Measurements from ENCODE around the gene SLC41A3. TPM values are rescaled to one million over a fixed set of nuclear protein-coding genes. Genes with fewer than 3 reads are reported as not detected.
A peak's percentile ranks its signal among the peaks of the same experiment; 100 is the strongest.

The SLC41A3 gene
- total RNA-seq (2022) (38.0 and 41.3 TPM in 2 replicates), Bru-seq, nascent RNA (percentile 52 among the genes with signal in this experiment), BruChase-seq, experiment 1, labeled RNA remaining after a 2-hour chase (percentile 44 among the genes with signal in this experiment), BruChase-seq, experiment 2, labeled RNA remaining after a 6-hour chase (percentile 50 among the genes with signal in this experiment)
- long read RNA-seq, transcript SLC41A3-203 (11 exons, 2,169 nt): major isoform, 8 of 35 reads
- long read RNA-seq, partial matches to known transcripts: 11 of 35 reads
- long read RNA-seq, other reads (novel, unspliced or antisense): 14 of 35 reads

DNA sequence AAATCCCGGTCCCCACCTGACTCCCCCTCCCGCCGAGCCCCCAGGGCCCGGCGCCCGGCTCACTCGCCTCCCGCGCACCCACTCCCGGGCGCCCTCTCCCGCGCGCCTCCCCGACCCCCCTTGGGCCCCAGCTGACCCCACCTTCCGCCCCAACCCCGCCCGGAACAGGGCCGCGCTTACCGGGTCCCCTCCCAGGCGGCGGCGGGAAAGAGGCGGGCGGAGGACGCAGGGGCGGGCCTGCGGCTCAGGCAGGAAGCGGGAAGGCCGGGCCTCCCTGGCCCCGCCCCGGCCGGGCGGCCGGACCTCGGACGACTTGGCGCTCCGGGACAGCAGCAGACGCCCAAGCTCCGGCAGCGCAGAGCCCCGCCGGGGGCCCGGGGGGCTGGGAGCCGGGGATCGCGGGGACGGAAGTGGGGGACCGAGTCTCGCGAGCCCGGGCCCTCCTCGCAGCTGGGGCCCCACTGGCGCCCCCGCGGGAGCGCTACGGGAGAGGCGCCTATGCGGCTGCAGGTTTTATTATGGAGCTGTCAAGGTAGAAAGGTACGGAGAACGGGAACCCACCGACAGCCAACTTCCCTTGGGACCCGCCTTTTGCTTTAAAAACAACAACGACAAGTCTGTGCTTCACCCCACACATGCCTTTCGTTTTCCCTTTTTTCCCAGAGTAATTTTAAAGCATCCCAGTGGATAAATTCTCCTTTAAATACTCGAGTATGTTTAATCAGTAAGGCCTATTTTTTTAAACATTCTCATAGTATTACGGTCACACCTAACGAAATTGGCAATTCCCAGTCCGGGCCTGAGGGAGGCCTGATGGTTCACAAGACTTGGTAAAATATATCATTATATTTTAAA is at the start of gene SLC41A3:
SLC41A3 (minus strand) TSS at position 212 of the 855 bp plus-strand sequence. CDS start 15,905 bp downstream, outside the sequence.
- Mint-ChIP-seq H3K27me3 (ENCODE audit: insufficient read depth, unreplicated experiment) (no peaks in the 10 kb centered on the region), H3K27ac (ENCODE audit: unreplicated experiment) (peak within 1 kb of the TSS; percentile 85), H3K4me3 (ENCODE audit: unreplicated experiment) (peak within 1 kb of the TSS; percentile 81), H3K4me1 (ENCODE audit: low read depth, unreplicated experiment) (peaks cover 15% of the 10 kb centered on the region), H3K9me3 (ENCODE audit: unreplicated experiment) (no peaks in the 10 kb centered on the region), H3K36me3 (ENCODE audit: insufficient read depth, unreplicated experiment) (no peaks in the 10 kb centered on the region)
- ChIA-PET POLR2A (interaction anchor here (0.6 to 1.0 kb wide), 3 partner anchors 24 to 314 kb away, joined by 3 to 17 read pairs (median 7); no protein-coding TSS in a partner anchor), CTCF (interaction anchor here (0.6 to 0.9 kb wide), 4 partner anchors 64 to 427 kb away, joined by 3 to 4 read pairs (median 4); no protein-coding TSS in a partner anchor)
- peaks cover 7% of the 10 kb centered on the region; the same call in 1 of the 2 replicates for H3K4me1 ChIP-seq
- BruUV-seq (replicated peaks): no TSS peak
- no peaks in the 10 kb centered on the region for H3K27me3 ChIP-seq (replicated peaks; ENCODE audit: control insufficient read depth, insufficient read depth, low read length)
- no peaks in the 10 kb centered on the region for H3K36me3 ChIP-seq (ENCODE audit: control insufficient read depth, insufficient read depth, low read length)
- DNase-seq: peak; percentile 91 to 94
- intact Hi-C loops (cut with micrococcal nuclease; ENCODE audit: unreplicated experiment): loop anchor here (1.0 to 10.0 kb wide), 2 partner anchors 94 to 169 kb away; no protein-coding TSS in a partner anchor
- H3K9me3 ChIP-seq: peaks cover 23% of the 10 kb centered on the region
- TF ChIP-seq CTCF (IDR thresholded peaks at IDR 0.05; ENCODE audit: insufficient read depth in 1 of 2, low read depth in 1 of 2, low read length in 1 of 2, severe bottlenecking in 1 of 2, unreplicated experiment in 1 of 2): peak; percentile 26 to 53
- H3K4me3 ChIP-seq (ENCODE audit: low read depth, low read length): peak within 1 kb of the TSS; percentile 73

GRCh38 chr3:126133606-126134005 is 49.7 kb upstream of the SLC41A3 start:
- Mint-ChIP-seq H3K27ac (ENCODE audit: unreplicated experiment) (no peak overlapping the region), H3K27me3 (ENCODE audit: insufficient read depth, unreplicated experiment) (peaks cover 3% of the 10 kb centered on the region), H3K9me3 (ENCODE audit: unreplicated experiment) (no peaks in the 10 kb centered on the region), H3K4me1 (ENCODE audit: low read depth, unreplicated experiment) (no peaks in the 10 kb centered on the region), H3K4me3 (ENCODE audit: unreplicated experiment) (no peak overlapping the region), H3K36me3 (ENCODE audit: insufficient read depth, unreplicated experiment) (no peaks in the 10 kb centered on the region)
- POLR2A ChIA-PET: no interaction called here
- Histone ChIP-seq H3K27me3 (replicated peaks; ENCODE audit: control insufficient read depth, insufficient read depth, low read length) (no peaks in the 10 kb centered on the region), H3K36me3 (ENCODE audit: control insufficient read depth, insufficient read depth, low read length) (no peaks in the 10 kb centered on the region), H3K4me1 (no peaks in the 10 kb centered on the region), H3K4me3 (ENCODE audit: low read depth, low read length) (no peak overlapping the region), H3K9me3 (no peaks in the 10 kb centered on the region)
- CTCF ChIA-PET: interaction anchor here (1.1 to 1.3 kb wide), 4 partner anchors 79 to 256 kb away, joined by 3 to 11 read pairs (median 4); no protein-coding TSS in a partner anchor
- peak in 1 of 2 experiments; percentile 16 for DNase-seq
- no peak for TF ChIP-seq CTCF (IDR thresholded peaks at IDR 0.05; ENCODE audit: insufficient read depth in 1 of 2, low read depth in 1 of 2, low read length in 1 of 2, severe bottlenecking in 1 of 2, unreplicated experiment in 1 of 2)
- intact Hi-C loops (cut with micrococcal nuclease; ENCODE audit: unreplicated experiment): loop anchor here (1.0 to 10.0 kb wide), 2 partner anchors 81 to 256 kb away; no protein-coding TSS in a partner anchor
- BruUV-seq (replicated peaks): no TSS peak
